A549 (cell line): Measurements from ENCODE around the gene TEX44. TPM values are rescaled to one million over a fixed set of nuclear protein-coding genes. Genes with fewer than 3 reads are reported as not detected.

Experiments used
- ATAC-seq, 2 experiments: fragments of 200-7000 bp in 1 of 2; fragments of >200 bp in 1 of 2; cut with Nextera tagmentation in 1 of 2; cut with Tn5 transposase in 1 of 2; 3 replicates each; pipeline versions ENCODE4 v1.8.0 to v1.9.1; 2018 to 2020; ENCODE audit warnings: mild to moderate bottlenecking in 1 of 2, moderate library complexity in 1 of 2
- CTCF ChIA-PET: fragments of 300-600 bp; sonication (Branson Sonifier 250); formaldehyde crosslinking; extraction: SDS; loops from one replicate; lab custom pipeline; 2021; ENCODE audit warnings: antibody characterized with exemption, inconsistent platforms; lab: Yijun Ruan, JAX
- POLR2A ChIA-PET: fragments of 350-600 bp; formaldehyde crosslinking; extraction: SDS; loops from one replicate; lab custom pipeline; 2021; ENCODE audit warnings: antibody characterized with exemption, inconsistent platforms; lab: Yijun Ruan, JAX
- DNase-seq, 2 experiments: peaks; one replicate each; pipeline versions ENCODE4 v3.0.0 to v3.0.0-alpha.2; 2011 to 2016; ENCODE audit warnings: low read depth in 1 of 2, low spot score in 1 of 2
- FAIRE-seq: peaks from 2 replicates; lab custom pipeline; 2011; peaks lifted over from hg19 to GRCh38; lab: Jason Lieb, UNC
- H3K27ac ChIP-seq, 2 experiments: fragments of >200 bp; sonication (Bioruptor Twin); formaldehyde crosslinking; 3 replicates each; pipeline ENCODE4 v1.5.1; 2016 to 2017
- H3K4me1 ChIP-seq: fragments of >200 bp; sonication (Bioruptor Twin); formaldehyde crosslinking; 3 replicates; pipeline ENCODE4 v1.6.1; 2016
- H3K4me2 ChIP-seq: fragments of >200 bp; sonication (Bioruptor Twin); formaldehyde crosslinking; 3 replicates; pipeline ENCODE4 v1.6.1; 2016
- H3K4me3 ChIP-seq: fragments of >200 bp; sonication (Bioruptor Twin); formaldehyde crosslinking; 3 replicates; pipeline ENCODE4 v1.5.1; 2016
- H3K9me3 ChIP-seq: fragments of >200 bp; sonication (Bioruptor Twin); formaldehyde crosslinking; 3 replicates; pipeline ENCODE4 v1.6.1; 2016
- ATOH8 ChIP-seq: fragments of 250-450 bp; sonication (Bioruptor Pico); IDR thresholded peaks from 2 replicates; pipeline ENCODE4 v1.5.0; 2020; ENCODE audit warnings: low read depth, mild to moderate bottlenecking, moderate library complexity
- CBX8 ChIP-seq: fragments of 200-600 bp; sonication (generic); IDR thresholded peaks from 2 replicates; pipeline ENCODE4 v1.6.1; 2016
- CHD4 ChIP-seq: fragments of 200-600 bp; sonication (generic); IDR thresholded peaks from 2 replicates; pipeline ENCODE4 v1.6.1; 2016; ENCODE audit warnings: antibody characterized with exemption, mild to moderate bottlenecking, borderline replicate concordance
- EHF ChIP-seq: fragments of 250-450 bp; sonication (Bioruptor Pico); IDR thresholded peaks from 2 replicates; pipeline ENCODE4 v1.5.0; 2020; ENCODE audit warnings: mild to moderate bottlenecking
- EP300 ChIP-seq, 2 experiments: fragments of >200 bp; sonication (Bioruptor Twin); formaldehyde crosslinking; IDR thresholded peaks; 2 replicates in 1 of 2; 3 replicates in 1 of 2; pipeline ENCODE4 v1.6.1; 2016 to 2017
- FOSB ChIP-seq: fragments of 250-450 bp; sonication (Bioruptor Pico); IDR thresholded peaks from 2 replicates; pipeline ENCODE4 v1.5.0; 2020; ENCODE audit warnings: mild to moderate bottlenecking, moderate library complexity
- FOSL2 ChIP-seq, 2 experiments: fragments of 450-650 bp in 1 of 2; fragments of >200 bp in 1 of 2; sonication (Bioruptor Twin) in 1 of 2; formaldehyde crosslinking; IDR thresholded peaks; 2 replicates each; pipeline versions ENCODE4 v1.5.0 to v1.6.1; 2016 to 2020; ENCODE audit warnings: mild to moderate bottlenecking in 1 of 2, moderate library complexity in 1 of 2
- GATA3 ChIP-seq: IDR thresholded peaks from 2 replicates; pipeline ENCODE4 v1.6.1; 2012; ENCODE audit warnings: borderline replicate concordance
- HOXA7 ChIP-seq: fragments of 250-450 bp; sonication (Bioruptor Pico); IDR thresholded peaks from 2 replicates; pipeline ENCODE4 v1.5.0; 2020; ENCODE audit warnings: mild to moderate bottlenecking, moderate library complexity
- HOXB13 ChIP-seq: fragments of 250-450 bp; sonication (Bioruptor Pico); IDR thresholded peaks from 2 replicates; pipeline ENCODE4 v1.5.0; 2020; ENCODE audit warnings: low read depth, mild to moderate bottlenecking, moderate library complexity
- HOXB5 ChIP-seq: fragments of 250-450 bp; sonication (Bioruptor Pico); IDR thresholded peaks from 2 replicates; pipeline ENCODE4 v1.5.0; 2020; ENCODE audit warnings: mild to moderate bottlenecking, moderate library complexity
- JUN ChIP-seq, 2 experiments: fragments of >200 bp; sonication (Bioruptor Twin); formaldehyde crosslinking; IDR thresholded peaks; 2 replicates in 1 of 2; 3 replicates in 1 of 2; pipeline ENCODE4 v1.6.1; 2016 to 2017
- KDM5A ChIP-seq: fragments of 200-600 bp; sonication (generic); IDR thresholded peaks from 2 replicates; pipeline ENCODE4 v1.6.1; 2016; ENCODE audit warnings: antibody characterized with exemption, mild to moderate bottlenecking
- MAZ ChIP-seq: fragments of 150-350 bp; IDR thresholded peaks from 2 replicates; pipeline ENCODE4 v1.6.1; 2014; ENCODE audit warnings: antibody characterized with exemption, low read depth, low read length, borderline replicate concordance
- NFE2L2 ChIP-seq: fragments of 150-350 bp; conservative IDR thresholded peaks from 2 replicates; pipeline ENCODE4 v1.6.1; 2014; ENCODE audit warnings: low read length
- PHF8 ChIP-seq: fragments of 200-600 bp; sonication (generic); IDR thresholded peaks from 2 replicates; pipeline ENCODE4 v1.6.1; 2016; ENCODE audit warnings: low read depth, mild to moderate bottlenecking, antibody characterized with exemption, moderate library complexity, borderline replicate concordance
- RAD21 ChIP-seq, 2 experiments: fragments of >200 bp in 1 of 2; sonication (Bioruptor Twin) in 1 of 2; formaldehyde crosslinking in 1 of 2; IDR thresholded peaks in 1 of 2; conservative IDR thresholded peaks in 1 of 2; 2 replicates in 1 of 2; 3 replicates in 1 of 2; pipeline ENCODE4 v1.6.1; 2012 to 2018; ENCODE audit warnings: inconsistent platforms in 1 of 2
- RFX5 ChIP-seq: fragments of 450-650 bp; IDR thresholded peaks from 2 replicates; pipeline ENCODE4 v1.7.1; 2014; ENCODE audit warnings: antibody characterized with exemption, mild to moderate bottlenecking, moderate library complexity
- SREBF2 ChIP-seq: fragments of 450-650 bp; IDR thresholded peaks from 2 replicates; pipeline ENCODE4 v1.6.1; 2014; ENCODE audit warnings: mild to moderate bottlenecking, moderate library complexity
- TFCP2L1 ChIP-seq: fragments of 250-450 bp; sonication (Bioruptor Pico); IDR thresholded peaks from 2 replicates; pipeline ENCODE4 v1.5.0; 2021; ENCODE audit warnings: mild to moderate bottlenecking
- TP53 ChIP-seq: fragments of 250-450 bp; sonication (Bioruptor Pico); IDR thresholded peaks from 2 replicates; pipeline ENCODE4 v1.5.0; 2021; ENCODE audit warnings: mild to moderate bottlenecking, moderate library complexity
- ZC3H11A ChIP-seq: fragments of 450-650 bp; IDR thresholded peaks from 2 replicates; pipeline ENCODE4 v1.6.1; 2014; ENCODE audit warnings: antibody characterized with exemption, mild to moderate bottlenecking
- ZNF302 ChIP-seq: fragments of 250-450 bp; sonication (Bioruptor Pico); IDR thresholded peaks from 2 replicates; pipeline ENCODE4 v1.9.0; 2021; ENCODE audit warnings: inconsistent platforms, mild to moderate bottlenecking, moderate library complexity
- WGBS: methylation state at CpG from one replicate; pipeline ENCODE4 v1.1.6; 2017; ENCODE audit errors: missing lambda C conversion rate; 5-methylcytosine and 5-hydroxymethylcytosine counted together
- polyA plus RNA-seq, 4 experiments: library from polyadenylated mRNA; depleted of rRNA in 3 of 4; stranded (reverse); fragments of >200 nt; fragmentation: RNase III in 1 of 4; extraction: RNeasy Plus Mini Kit Qiagen cat#74134 plus additional on column Dnase treatment in 1 of 4; gene quantifications; 2 replicates in 3 of 4; 3 replicates in 1 of 4; pipeline ENCODE4 v1.2.3, GENCODE V29; 2011 to 2017
- TF ChIP-seq, protein P1 (sequence below): IDR thresholded peaks from 2 replicates; pipeline ENCODE4 v1.6.1; 2012
- TF ChIP-seq, protein P2 (sequence below): fragments of 450-650 bp; IDR thresholded peaks from 2 replicates; pipeline ENCODE4 v1.6.1; 2014; ENCODE audit warnings: antibody characterized with exemption
- TF ChIP-seq, protein P3 (sequence below): fragments of >200 bp; sonication (Bioruptor Twin); formaldehyde crosslinking; IDR thresholded peaks from 3 replicates; pipeline ENCODE4 v1.6.1; 2016
- TF ChIP-seq, protein P4 (sequence below): IDR thresholded peaks from 2 replicates; pipeline ENCODE4 v1.6.1; 2012

Gene TEX44
- polyA plus RNA-seq, 2 of the 4 experiments (the other 2 are of a cell fraction) = not detected

- TF ChIP-seq, protein P1, sequence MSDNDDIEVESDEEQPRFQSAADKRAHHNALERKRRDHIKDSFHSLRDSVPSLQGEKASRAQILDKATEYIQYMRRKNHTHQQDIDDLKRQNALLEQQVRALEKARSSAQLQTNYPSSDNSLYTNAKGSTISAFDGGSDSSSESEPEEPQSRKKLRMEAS = peak; percentile 69
- 0 out of 2 replicates have a peak, but pooled peaks have one; percentile 69 for TF ChIP-seq HOXA7 (CRISPR knock-in tag)
- TF ChIP-seq EHF = 0 out of 2 replicates have a peak, but pooled peaks have one; percentile 23
- TF ChIP-seq TP53 = 0 out of 2 replicates have a peak, but pooled peaks have one; percentile 11
- no peak for TF ChIP-seq EP300 (IDR thresholded peaks at IDR 0.05)
- TF ChIP-seq PHF8 = peak; percentile 45; the same call in 1 of the 2 replicates
Measured at GRCh38 chr2:231604101-231604684, 11.5 kb downstream of the TEX44 start (continued).

GRCh38 chr2:231604685-231605606 lies 12.3 kb downstream of the TEX44 start:
- FAIRE-seq = no peak

GRCh38 chr2:231605607-231606091 lies 13.0 kb downstream of the TEX44 start:
- 92% methylated on average over 4 of the region's 7 CpGs for WGBS
- FAIRE-seq (no peak), DNase-seq (no peak), ATAC-seq (peak in 1 of 2 experiments; percentile 3; a peak in 1 of 6 replicates)
- POLR2A ChIA-PET = interaction anchor here (1.0 to 2.3 kb wide), 7 partner anchors 8 to 141 kb away, joined by 3 to 16 read pairs (median 8); partner anchors contain the start of gene NCL
- Histone ChIP-seq H3K4me1 (peaks cover 34% of the 10 kb centered on the region), H3K9me3 (no peaks in the 10 kb centered on the region), H3K4me2 (peak overlapping the region; percentile 100), H3K27ac (peak overlapping the region; percentile 96 to 97), H3K4me3 (peak overlapping the region; percentile 47; the same call in 1 of the 3 replicates)
- CTCF ChIA-PET = interaction anchor here (1.0 to 95.1 kb wide), 3 partner anchors 20 to 78 kb away, joined by 3 to 4158 read pairs (median 5); partner anchors contain the start of gene PTMA
- no peak for TF ChIP-seq HOXA7 (CRISPR knock-in tag)
- no peak for TF ChIP-seq KDM5A
- TF ChIP-seq, protein P2, sequence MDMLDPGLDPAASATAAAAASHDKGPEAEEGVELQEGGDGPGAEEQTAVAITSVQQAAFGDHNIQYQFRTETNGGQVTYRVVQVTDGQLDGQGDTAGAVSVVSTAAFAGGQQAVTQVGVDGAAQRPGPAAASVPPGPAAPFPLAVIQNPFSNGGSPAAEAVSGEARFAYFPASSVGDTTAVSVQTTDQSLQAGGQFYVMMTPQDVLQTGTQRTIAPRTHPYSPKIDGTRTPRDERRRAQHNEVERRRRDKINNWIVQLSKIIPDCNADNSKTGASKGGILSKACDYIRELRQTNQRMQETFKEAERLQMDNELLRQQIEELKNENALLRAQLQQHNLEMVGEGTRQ = no peak
- TF ChIP-seq SREBF2 = no peak
- no peak for TF ChIP-seq NFE2L2
- TF ChIP-seq FOSL2 (IDR thresholded peaks at IDR 0.05) = no peak
- TF ChIP-seq FOSL2 (CRISPR knock-in tag; IDR thresholded peaks at IDR 0.05) = no peak
- TF ChIP-seq CHD4 = no peak
- no peak for TF ChIP-seq TFCP2L1 (CRISPR knock-in tag)
- TF ChIP-seq GATA3 = no peak
- TF ChIP-seq ZNF302 = no peak
- TF ChIP-seq ZC3H11A = no peak

More at GRCh38 chr2:231604685-231605606, 12.3 kb downstream of the TEX44 start:
- ChIA-PET CTCF (interaction anchor here (0.7 to 95.1 kb wide), 5 partner anchors 8 to 79 kb away, joined by 3 to 4158 read pairs (median 3); partner anchors contain the start of gene PTMA), POLR2A (interaction anchor here (0.6 to 2.3 kb wide), 13 partner anchors 9 to 141 kb away, joined by 3 to 16 read pairs (median 4); partner anchors contain the start of genes NCL and PTMA)
- DNase-seq = peak; percentile 93 to 98
- 56% methylated on average over 16 of the region's 54 CpGs for WGBS
- H3K4me2 ChIP-seq = peak overlapping the region; percentile 100
- peak; percentile 42; the same call in 1 of the 2 replicates for TF ChIP-seq ATOH8
- TF ChIP-seq JUN (IDR thresholded peaks at IDR 0.05) = peak; percentile 56 to 75
- 0 out of 2 replicates have a peak, but pooled peaks have one; percentile 35 for TF ChIP-seq FOSB (CRISPR knock-in tag)
- TF ChIP-seq, protein P3, sequence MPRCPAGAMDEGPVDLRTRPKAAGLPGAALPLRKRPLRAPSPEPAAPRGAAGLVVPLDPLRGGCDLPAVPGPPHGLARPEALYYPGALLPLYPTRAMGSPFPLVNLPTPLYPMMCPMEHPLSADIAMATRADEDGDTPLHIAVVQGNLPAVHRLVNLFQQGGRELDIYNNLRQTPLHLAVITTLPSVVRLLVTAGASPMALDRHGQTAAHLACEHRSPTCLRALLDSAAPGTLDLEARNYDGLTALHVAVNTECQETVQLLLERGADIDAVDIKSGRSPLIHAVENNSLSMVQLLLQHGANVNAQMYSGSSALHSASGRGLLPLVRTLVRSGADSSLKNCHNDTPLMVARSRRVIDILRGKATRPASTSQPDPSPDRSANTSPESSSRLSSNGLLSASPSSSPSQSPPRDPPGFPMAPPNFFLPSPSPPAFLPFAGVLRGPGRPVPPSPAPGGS = peak; percentile 73; the same call in 1 of the 3 replicates
- TF ChIP-seq HOXB13 (CRISPR knock-in tag) = peak; percentile 75; the same call in 1 of the 2 replicates
- TF ChIP-seq HOXB5 (CRISPR knock-in tag) = peak; percentile 64
- peak; percentile 81 for TF ChIP-seq RFX5
- 0 out of 2 replicates have a peak, but pooled peaks have one; percentile 10 for TF ChIP-seq MAZ
- no peak for TF ChIP-seq HOXA7 (CRISPR knock-in tag)
- no peak for TF ChIP-seq CBX8
- TF ChIP-seq, protein P4, sequence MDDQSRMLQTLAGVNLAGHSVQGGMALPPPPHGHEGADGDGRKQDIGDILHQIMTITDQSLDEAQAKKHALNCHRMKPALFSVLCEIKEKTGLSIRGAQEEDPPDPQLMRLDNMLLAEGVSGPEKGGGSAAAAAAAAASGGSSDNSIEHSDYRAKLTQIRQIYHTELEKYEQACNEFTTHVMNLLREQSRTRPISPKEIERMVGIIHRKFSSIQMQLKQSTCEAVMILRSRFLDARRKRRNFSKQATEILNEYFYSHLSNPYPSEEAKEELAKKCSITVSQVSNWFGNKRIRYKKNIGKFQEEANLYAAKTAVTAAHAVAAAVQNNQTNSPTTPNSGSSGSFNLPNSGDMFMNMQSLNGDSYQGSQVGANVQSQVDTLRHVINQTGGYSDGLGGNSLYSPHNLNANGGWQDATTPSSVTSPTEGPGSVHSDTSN = 0 out of 2 replicates have a peak, but pooled peaks have one; percentile 19
- TF ChIP-seq RAD21 (conservative IDR thresholded peaks at IDR 0.05 in 1 of 2, IDR thresholded peaks at IDR 0.05 in 1 of 2) = no peak
- TF ChIP-seq EHF = 0 out of 2 replicates have a peak, but pooled peaks have one; percentile 4
- peak overlapping the region; percentile 47 for H3K4me3 ChIP-seq
- peaks cover 34% of the 10 kb centered on the region for H3K4me1 ChIP-seq
- H3K9me3 ChIP-seq = no peaks in the 10 kb centered on the region
- H3K27ac ChIP-seq = peak overlapping the region; percentile 96 to 97
- peak; percentile 86 to 87 for ATAC-seq
